IMR-90 (cell line): ENCODE measurements around the gene FMN1. TPM values are rescaled to one million over a fixed set of nuclear protein-coding genes. Genes with fewer than 3 reads are reported as not detected.

Experiments
- ATAC-seq: fragments of 200-7000 bp; cut with Tn5 transposase; 2 replicates; pipeline ENCODE4 v1.9.1; 2020; ENCODE audit warnings: low read depth, mild to moderate bottlenecking, moderate library complexity
- BruUV-seq: library from RNA; stranded (reverse); fragments of 400-500 nt; replicated peaks from 2 replicates; lab custom pipeline; 2021; lab: Mats Ljungman, UMichigan
- CTCF ChIA-PET: fragments of 300-600 bp; formaldehyde crosslinking; extraction: SDS; loops from one replicate; lab custom pipeline; 2021; ENCODE audit warnings: antibody characterized with exemption; lab: Yijun Ruan, JAX
- POLR2A ChIA-PET: fragments of 300-600 bp; sonication (Branson Sonifier 250); formaldehyde crosslinking; loops from one replicate; lab custom pipeline; 2022; ENCODE audit warnings: antibody characterized with exemption; ENCODE audit not compliant: unreplicated experiment; lab: Charles Lee
- DNase-seq: peaks from one replicate; pipeline ENCODE4 v3.0.0; 2013
- H2AFZ ChIP-seq: replicated peaks from 2 replicates; pipeline ENCODE3; 2013; ENCODE audit warnings: low read length, mild to moderate bottlenecking; ENCODE audit not compliant: poor library complexity
- H2AK5ac ChIP-seq: 2 replicates; pipeline ENCODE4 v1.6.1; 2013; ENCODE audit warnings: low read depth, low read length, inconsistent platforms
- H2AK9ac ChIP-seq: replicated peaks from 2 replicates; pipeline ENCODE3; 2013; ENCODE audit warnings: mild to moderate bottlenecking, low read depth, low read length, moderate library complexity; ENCODE audit not compliant: poor library complexity
- H2BK120ac ChIP-seq: 2 replicates; pipeline ENCODE4 v1.6.1; 2013; ENCODE audit warnings: low read depth, low read length, inconsistent platforms
- H2BK15ac ChIP-seq: 3 replicates; pipeline ENCODE4 v1.6.1; 2013; ENCODE audit warnings: low read depth, low read length, inconsistent platforms
- H2BK20ac ChIP-seq: 2 replicates; pipeline ENCODE4 v1.6.1; 2013; ENCODE audit warnings: low read depth, mild to moderate bottlenecking, inconsistent platforms, low read length, moderate library complexity
- H2BK5ac ChIP-seq: 2 replicates; pipeline ENCODE4 v1.6.1; 2013; ENCODE audit warnings: mild to moderate bottlenecking, low read depth, low read length, inconsistent platforms; ENCODE audit not compliant: poor library complexity, severe bottlenecking
- H3K14ac ChIP-seq: replicated peaks from 2 replicates; pipeline ENCODE4 v1.6.1; 2013; ENCODE audit warnings: low read depth, low read length, inconsistent platforms
- H3K18ac ChIP-seq: 2 replicates; pipeline ENCODE4 v1.6.1; 2013; ENCODE audit warnings: low read depth, low read length, control low read depth
- H3K23ac ChIP-seq: 2 replicates; pipeline ENCODE4 v1.6.1; 2013; ENCODE audit warnings: low read depth, low read length, inconsistent platforms
- H3K27ac ChIP-seq: 2 replicates; pipeline ENCODE4 v1.5.1; 2013; ENCODE audit warnings: mild to moderate bottlenecking, control low read depth, low read length; ENCODE audit not compliant: insufficient read depth
- H3K27me3 ChIP-seq: 2 replicates; pipeline ENCODE4 v1.6.1; 2013; ENCODE audit warnings: low read length; ENCODE audit not compliant: control insufficient read depth, insufficient read depth
- H3K36me3 ChIP-seq: 2 replicates; pipeline ENCODE4 v1.6.1; 2013; ENCODE audit warnings: low read length, mixed read lengths; ENCODE audit not compliant: control insufficient read depth, insufficient read depth
- H3K4ac ChIP-seq: 2 replicates; pipeline ENCODE4 v1.6.1; 2013; ENCODE audit warnings: low read depth, low read length, inconsistent platforms
- H3K4me1 ChIP-seq: 2 replicates; pipeline ENCODE4 v1.6.1; 2013; ENCODE audit warnings: low read length, mixed read lengths; ENCODE audit not compliant: control insufficient read depth, insufficient read depth
- H3K4me2 ChIP-seq: 2 replicates; pipeline ENCODE4 v1.6.1; 2013; ENCODE audit warnings: low read depth, mild to moderate bottlenecking, control low read depth, low read length, moderate library complexity
- H3K4me3 ChIP-seq: 2 replicates; pipeline ENCODE4 v1.5.1; 2013; ENCODE audit warnings: low read depth, mild to moderate bottlenecking, control low read depth, low read length, moderate library complexity; ENCODE audit not compliant: insufficient read depth
- H3K56ac ChIP-seq: 2 replicates; pipeline ENCODE4 v1.6.1; 2013; ENCODE audit warnings: low read length, inconsistent platforms; ENCODE audit not compliant: insufficient read depth; ENCODE audit errors: extremely low read depth
- H3K79me1 ChIP-seq, 2 experiments: 2 replicates each; pipeline ENCODE4 v1.6.1; 2013; ENCODE audit warnings: low read length in 2 of 2, inconsistent platforms in 1 of 2, low read depth in 1 of 2
- H3K9ac ChIP-seq: 2 replicates; pipeline ENCODE4 v1.6.1; 2013; ENCODE audit warnings: low read depth, low read length, control low read depth
- H3K9me1 ChIP-seq: 2 replicates; pipeline ENCODE4 v1.6.1; 2013; ENCODE audit warnings: low read length, inconsistent platforms; ENCODE audit not compliant: insufficient read depth
- H3K9me3 ChIP-seq: 2 replicates; pipeline ENCODE4 v1.6.1; 2013; ENCODE audit warnings: low read length; ENCODE audit not compliant: control insufficient read depth, insufficient read depth
- H4K20me1 ChIP-seq: 2 replicates; pipeline ENCODE4 v1.6.1; 2013; ENCODE audit warnings: low read length, inconsistent platforms; ENCODE audit not compliant: insufficient read depth
- H4K5ac ChIP-seq: 2 replicates; pipeline ENCODE4 v1.6.1; 2013; ENCODE audit warnings: mild to moderate bottlenecking, low read depth, low read length, control low read depth
- H4K8ac ChIP-seq, 2 experiments: 2 replicates each; pipeline ENCODE4 v1.6.1; 2013; ENCODE audit warnings: low read depth in 2 of 2, low read length in 2 of 2, control low read depth in 1 of 2, inconsistent platforms in 1 of 2
- H4K91ac ChIP-seq: 2 replicates; pipeline ENCODE4 v1.6.1; 2013; ENCODE audit warnings: low read depth, low read length, inconsistent platforms; ENCODE audit not compliant: insufficient read depth
- BHLHE40 ChIP-seq: fragments of 150-350 bp; IDR thresholded peaks from 2 replicates; pipeline ENCODE4 v1.6.1; 2016; ENCODE audit warnings: mild to moderate bottlenecking, low read depth, low read length
- CEBPB ChIP-seq: IDR thresholded peaks from 2 replicates; pipeline ENCODE4 v1.6.1; 2012; ENCODE audit warnings: low read depth, low read length, improper control_type of control experiment
- CHD1 ChIP-seq: IDR thresholded peaks from 2 replicates; pipeline ENCODE4 v1.6.1; 2012; ENCODE audit warnings: low read depth, low read length, improper control_type of control experiment
- CTCF ChIP-seq: conservative IDR thresholded peaks from 2 replicates; pipeline ENCODE4 v1.5.1; 2012; ENCODE audit warnings: mild to moderate bottlenecking, low read depth, low read length, improper control_type of control experiment
- MAFK ChIP-seq: IDR thresholded peaks from 2 replicates; pipeline ENCODE4 v1.6.1; 2012; ENCODE audit warnings: low read depth, low read length, improper control_type of control experiment
- MAZ ChIP-seq: IDR thresholded peaks from 2 replicates; pipeline ENCODE4 v1.6.1; 2012; ENCODE audit warnings: low read depth, mild to moderate bottlenecking, low read length, improper control_type of control experiment, moderate library complexity, borderline replicate concordance
- MXI1 ChIP-seq: IDR thresholded peaks from 2 replicates; pipeline ENCODE4 v1.6.1; 2012; ENCODE audit warnings: low read depth, mild to moderate bottlenecking, low read length, moderate library complexity, borderline replicate concordance
- NFE2L2 ChIP-seq: fragments of 150-350 bp; IDR thresholded peaks from 2 replicates; pipeline ENCODE4 v1.6.1; 2016; ENCODE audit warnings: low read depth, mild to moderate bottlenecking, low read length
- RAD21 ChIP-seq: IDR thresholded peaks from 2 replicates; pipeline ENCODE4 v1.6.1; 2012; ENCODE audit warnings: low read length, improper control_type of control experiment
- RCOR1 ChIP-seq: IDR thresholded peaks from 2 replicates; pipeline ENCODE4 v1.6.1; 2012; ENCODE audit warnings: mild to moderate bottlenecking, low read length, improper control_type of control experiment; ENCODE audit not compliant: insufficient replicate concordance
- RFX5 ChIP-seq: IDR thresholded peaks from 2 replicates; pipeline ENCODE4 v1.8.0; 2012; ENCODE audit warnings: low read depth, mild to moderate bottlenecking, low read length, moderate library complexity
- SMC3 ChIP-seq: fragments of 150-350 bp; IDR thresholded peaks from 2 replicates; pipeline ENCODE4 v1.6.1; 2016; ENCODE audit warnings: low read depth, mild to moderate bottlenecking, antibody characterized with exemption, low read length, moderate library complexity
- whole genome bisulfite sequencing, 2 experiments: methylation state at CpG; one replicate each; pipeline versions ENCODE4 v1.1.5 to v1.1.7; 2013; ENCODE audit warnings: missing lambda C conversion rate in 2 of 2; ENCODE audit not compliant: insufficient read length in 1 of 2; ENCODE audit errors: extremely low coverage in 2 of 2; 5-methylcytosine and 5-hydroxymethylcytosine counted together
- dilution Hi-C: fragments of 300-500 bp; cut with HindIII; formaldehyde crosslinking; loops from one replicate; pipeline ENCODE4 v1.14.3; 2018; ENCODE audit warnings: low sequenced_read_pairs; ENCODE audit not compliant: unreplicated experiment
- in situ Hi-C: fragments of 300-500 bp; cut with MboI; formaldehyde crosslinking; loops from 3 replicates; pipeline ENCODE4 v1.14.3; 2019; ENCODE audit warnings: low sequenced_read_pairs, inconsistent platforms, mixed read lengths
- intact Hi-C: fragments of 100-400 bp; cut with micrococcal nuclease; formaldehyde crosslinking; loops from 2 replicates; pipeline ENCODE4 v1.10.0; 2022
- polyA plus RNA-seq, 3 experiments: library from polyadenylated mRNA; depleted of rRNA; stranded (reverse); fragments of >200 nt; gene quantifications; 2 replicates each; pipeline ENCODE4 v1.2.3, GENCODE V29; 2012; ENCODE audit warnings: low replicate concordance in 1 of 3
- total RNA-seq: library from RNA; depleted of rRNA; stranded (reverse); fragments of >200 nt; gene quantifications from 2 replicates; pipeline ENCODE4 v1.2.3, GENCODE V29; 2012

The FMN1 gene
- total and polyA plus RNA-seq, 2 of the 4 experiments (the other 2 are of a cell fraction): 7.3 to 17.6 TPM

GRCh38 chr15:32878869-32879805 lies 315.4 kb downstream of the FMN1 start:
- WGBS, 2 experiments: no CpG with 5 or more reads among the region's 5 CpGs
- H3K4me2 ChIP-seq: no peak overlapping the region
- ATAC-seq: no peak

More at GRCh38 chr15:32878869-32879805, 315.4 kb downstream of the FMN1 start:
- H3K36me3 ChIP-seq: 0 out of 2 replicates have a peak, but pooled peaks cover under 1% of the 10 kb centered on the region
- H3K4me1 ChIP-seq: peaks cover 10% of the 10 kb centered on the region
- no peaks in the 10 kb centered on the region for H4K20me1 ChIP-seq
- intact Hi-C loops: no loop called here
- H3K9ac ChIP-seq: no peak overlapping the region
- H4K8ac ChIP-seq: peak overlapping the region; percentile 7 to 86; a peak in 3 of 4 replicates
- H2BK15ac ChIP-seq: peak overlapping the region; percentile 45; the same call in 2 of the 3 replicates
- H3K4ac ChIP-seq: peak overlapping the region; percentile 70
- H2AK5ac ChIP-seq: peak overlapping the region; percentile 20; the same call in 1 of the 2 replicates
- H3K14ac ChIP-seq: peak overlapping the region; percentile 77
- H2BK120ac ChIP-seq: peak overlapping the region; percentile 82
- TF ChIP-seq CEBPB (no peak), NFE2L2 (no peak), RAD21 (no peak), CTCF (no peak), RCOR1 (no peak), MXI1 (no peak), MAZ (no peak), MAFK (no peak), SMC3 (no peak), RFX5 (no peak), BHLHE40 (no peak), CHD1 (no peak)
- H3K23ac ChIP-seq: peak overlapping the region; percentile 64; the same call in 1 of the 2 replicates
- peak overlapping the region; percentile 100 for H2BK5ac ChIP-seq
- H3K27me3 ChIP-seq: no peaks in the 10 kb centered on the region
- no peak overlapping the region for H3K4me3 ChIP-seq
- ChIA-PET POLR2A (no interaction called here), CTCF (interaction anchor here (1.1 to 1.8 kb wide), 2 partner anchors 10 to 36 kb away, joined by 4 read pairs; no protein-coding TSS in a partner anchor)
- H2BK20ac ChIP-seq: peak overlapping the region; percentile 88
- no peaks in the 10 kb centered on the region for H3K9me3 ChIP-seq
- peaks cover 21 to 56% of the 10 kb centered on the region in 2 experiments for H3K79me1 ChIP-seq
- dilution Hi-C loops: no loop called here
- peak overlapping the region; percentile 88 for H4K5ac ChIP-seq
- no peak for DNase-seq
- in situ Hi-C loops: no loop called here
- peaks cover 17% of the 10 kb centered on the region; the same call in 1 of the 2 replicates for H3K9me1 ChIP-seq
- H2AFZ ChIP-seq: no peak overlapping the region
- BruUV-seq: no TSS peak
- H3K27ac ChIP-seq: peak overlapping the region; percentile 17; the same call in 1 of the 2 replicates
- H4K91ac ChIP-seq: peak overlapping the region; percentile 67
- no peak overlapping the region for H2AK9ac ChIP-seq
- peak overlapping the region; percentile 90; the same call in 1 of the 2 replicates for H3K18ac ChIP-seq
- no peak overlapping the region for H3K56ac ChIP-seq
